MM.1S (cell line): ENCODE data around the gene CYP27C1.

ENCODE experiments used
- DNase-seq: peaks from one replicate; pipeline ENCODE4 v3.0.0-alpha.2; 2015
- H2AFZ ChIP-seq: fragments of 300-600 bp; sonication (generic); 2 replicates; pipeline ENCODE4 v1.6.0; 2016; ENCODE audit warnings: antibody characterized with exemption, low read length
- H3F3A ChIP-seq: fragments of 300-600 bp; sonication (generic); 2 replicates; pipeline ENCODE4 v1.6.1; 2016; ENCODE audit warnings: mild to moderate bottlenecking, antibody characterized with exemption, low read length, moderate library complexity, mixed read lengths; ENCODE audit not compliant: insufficient read depth
- H3K27ac ChIP-seq: fragments of 300-600 bp; sonication (generic); 2 replicates; pipeline ENCODE4 v1.5.1; 2016; ENCODE audit warnings: mild to moderate bottlenecking, low read length
- H3K27me3 ChIP-seq: fragments of 300-600 bp; sonication (generic); replicated peaks from 2 replicates; pipeline ENCODE4 v1.6.0; 2016; ENCODE audit warnings: low read length; ENCODE audit not compliant: insufficient read depth
- H3K36me3 ChIP-seq: fragments of 300-600 bp; sonication (generic); replicated peaks from 2 replicates; pipeline ENCODE4 v1.6.1; 2016; ENCODE audit warnings: mild to moderate bottlenecking, low read length, mixed read lengths; ENCODE audit not compliant: insufficient read depth
- H3K4me1 ChIP-seq: fragments of 300-600 bp; sonication (generic); 2 replicates; pipeline ENCODE4 v1.6.1; 2016; ENCODE audit warnings: low read length, mixed read lengths
- H3K4me2 ChIP-seq: fragments of 300-600 bp; sonication (generic); 2 replicates; pipeline ENCODE4 v1.6.0; 2016; ENCODE audit warnings: low read depth, low read length
- H3K4me3 ChIP-seq: fragments of 300-600 bp; sonication (generic); 2 replicates; pipeline ENCODE4 v1.5.1; 2016; ENCODE audit warnings: low read length, mixed read lengths
- H3K79me2 ChIP-seq: fragments of 300-600 bp; sonication (generic); 2 replicates; pipeline ENCODE4 v1.6.1; 2016; ENCODE audit warnings: mixed run types, low read length, mixed read lengths
- H3K9ac ChIP-seq: fragments of 300-600 bp; sonication (generic); 2 replicates; pipeline ENCODE4 v1.6.1; 2016; ENCODE audit warnings: low read length, mixed read lengths
- H3K9me2 ChIP-seq: fragments of 300-600 bp; sonication (generic); replicated peaks from 2 replicates; pipeline ENCODE4 v1.6.1; 2016; ENCODE audit warnings: mild to moderate bottlenecking, low read length, mixed read lengths; ENCODE audit not compliant: insufficient read depth
- H3K9me3 ChIP-seq: fragments of 300-600 bp; sonication (generic); replicated peaks from 2 replicates; pipeline ENCODE4 v1.6.1; 2016; ENCODE audit warnings: mild to moderate bottlenecking, low read length, mixed read lengths; ENCODE audit not compliant: insufficient read depth
- H4K20me1 ChIP-seq: fragments of 300-600 bp; sonication (generic); 2 replicates; pipeline ENCODE4 v1.6.1; 2016; ENCODE audit warnings: mild to moderate bottlenecking, low read length, moderate library complexity, mixed read lengths; ENCODE audit not compliant: insufficient read depth
- EZH2 ChIP-seq: fragments of 300-600 bp; sonication (generic); optimal IDR thresholded peaks from 2 replicates; pipeline ENCODE3; 2017; ENCODE audit warnings: low read depth, mild to moderate bottlenecking, antibody characterized with exemption, low read length, mixed read lengths
- EZH2phosphoT487 ChIP-seq: fragments of 300-600 bp; sonication (generic); IDR thresholded peaks from 2 replicates; pipeline ENCODE4 v1.6.1; 2018; ENCODE audit warnings: antibody characterized with exemption, low read length
- TF ChIP-seq, protein P1 (sequence below): fragments of 300-600 bp; sonication (generic); IDR thresholded peaks from 2 replicates; pipeline ENCODE4 v1.5.1; 2016; ENCODE audit warnings: antibody characterized with exemption, low read length, mixed read lengths

Gene CYP27C1

GRCh38 chr2:127193967-127194280 is 26.2 kb downstream of the CYP27C1 start:
- Histone ChIP-seq H2AFZ (no peak overlapping the region), H3K36me3 (no peaks in the 10 kb centered on the region), H3K9ac (no peak overlapping the region), H3K9me3 (no peaks in the 10 kb centered on the region), H3K9me2 (no peaks in the 10 kb centered on the region), H3K79me2 (no peaks in the 10 kb centered on the region), H3K27ac (no peak overlapping the region), H3K4me2 (no peak overlapping the region), H3K27me3 (0 out of 2 replicates have a peak, but pooled peaks cover 7% of the 10 kb centered on the region), H3K4me3 (no peak overlapping the region), H3K4me1 (no peaks in the 10 kb centered on the region), H4K20me1 (no peaks in the 10 kb centered on the region), H3F3A (no peaks in the 10 kb centered on the region)
- DNase-seq = no peak
- TF ChIP-seq, protein P1, sequence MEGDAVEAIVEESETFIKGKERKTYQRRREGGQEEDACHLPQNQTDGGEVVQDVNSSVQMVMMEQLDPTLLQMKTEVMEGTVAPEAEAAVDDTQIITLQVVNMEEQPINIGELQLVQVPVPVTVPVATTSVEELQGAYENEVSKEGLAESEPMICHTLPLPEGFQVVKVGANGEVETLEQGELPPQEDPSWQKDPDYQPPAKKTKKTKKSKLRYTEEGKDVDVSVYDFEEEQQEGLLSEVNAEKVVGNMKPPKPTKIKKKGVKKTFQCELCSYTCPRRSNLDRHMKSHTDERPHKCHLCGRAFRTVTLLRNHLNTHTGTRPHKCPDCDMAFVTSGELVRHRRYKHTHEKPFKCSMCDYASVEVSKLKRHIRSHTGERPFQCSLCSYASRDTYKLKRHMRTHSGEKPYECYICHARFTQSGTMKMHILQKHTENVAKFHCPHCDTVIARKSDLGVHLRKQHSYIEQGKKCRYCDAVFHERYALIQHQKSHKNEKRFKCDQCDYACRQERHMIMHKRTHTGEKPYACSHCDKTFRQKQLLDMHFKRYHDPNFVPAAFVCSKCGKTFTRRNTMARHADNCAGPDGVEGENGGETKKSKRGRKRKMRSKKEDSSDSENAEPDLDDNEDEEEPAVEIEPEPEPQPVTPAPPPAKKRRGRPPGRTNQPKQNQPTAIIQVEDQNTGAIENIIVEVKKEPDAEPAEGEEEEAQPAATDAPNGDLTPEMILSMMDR = no peak

DNA sequence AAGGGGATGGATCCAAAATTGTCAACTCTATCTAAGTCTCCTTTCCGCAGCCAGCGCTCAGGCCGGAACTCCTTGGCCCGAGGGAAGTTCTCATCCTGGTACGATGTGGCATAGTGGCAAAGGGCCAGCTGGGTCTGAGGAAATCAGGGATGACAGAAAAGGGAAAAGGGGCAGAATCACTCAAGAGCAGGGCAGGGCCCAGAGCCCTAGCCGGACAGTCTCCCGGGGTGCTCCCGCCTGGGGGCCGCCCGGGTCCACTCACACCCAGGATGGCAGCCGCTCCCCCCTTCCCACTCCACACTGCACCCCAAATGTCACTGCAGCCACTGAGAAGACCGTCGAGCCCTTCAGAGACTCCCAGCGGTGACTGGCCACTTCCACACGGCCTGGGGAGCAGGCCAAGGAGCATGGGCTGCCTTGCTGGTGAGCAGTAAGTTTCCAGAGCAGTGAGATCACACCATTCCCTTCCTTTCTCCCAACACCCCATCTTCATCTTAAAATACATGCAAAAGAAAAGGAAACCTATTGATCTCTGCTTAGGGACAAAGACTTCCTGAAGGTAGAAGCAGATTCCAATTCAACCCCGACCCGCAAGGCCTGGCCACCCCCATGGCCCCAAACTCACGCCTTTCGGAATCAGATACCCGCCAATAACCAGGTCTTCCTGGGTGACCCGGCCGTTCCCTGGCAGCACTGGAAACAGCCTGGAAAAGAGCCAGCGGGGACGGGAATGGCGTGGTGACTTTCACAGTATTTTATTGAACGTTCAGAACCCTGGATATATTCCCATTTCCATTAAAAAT is 26.7 kb downstream of the CYP27C1 start:
- Histone ChIP-seq H3K36me3 (no peaks in the 10 kb centered on the region), H3F3A (no peaks in the 10 kb centered on the region), H3K9me3 (no peaks in the 10 kb centered on the region), H3K27me3 (0 out of 2 replicates have a peak, but pooled peaks cover 7% of the 10 kb centered on the region), H3K9me2 (no peaks in the 10 kb centered on the region), H3K79me2 (no peaks in the 10 kb centered on the region), H3K4me1 (no peaks in the 10 kb centered on the region), H3K9ac (no peak overlapping the region), H4K20me1 (no peaks in the 10 kb centered on the region), H2AFZ (no peak overlapping the region), H3K27ac (no peak overlapping the region), H3K4me3 (no peak overlapping the region), H3K4me2 (no peak overlapping the region)
- no peak for DNase-seq
- TF ChIP-seq EZH2 (no peak), EZH2phosphoT487 (no peak)
- TF ChIP-seq, protein P1 = no peak

- Histone ChIP-seq H3K36me3 (no peaks in the 10 kb centered on the region), H3K27me3 (0 out of 2 replicates have a peak, but pooled peaks cover 7% of the 10 kb centered on the region), H3K9ac (no peak overlapping the region), H2AFZ (no peak overlapping the region), H3K79me2 (no peaks in the 10 kb centered on the region), H3K27ac (no peak overlapping the region), H3K9me3 (no peaks in the 10 kb centered on the region), H4K20me1 (no peaks in the 10 kb centered on the region), H3K4me3 (no peak overlapping the region), H3F3A (no peaks in the 10 kb centered on the region), H3K4me2 (no peak overlapping the region), H3K4me1 (no peaks in the 10 kb centered on the region), H3K9me2 (no peaks in the 10 kb centered on the region)
- DNase-seq = no peak
- TF ChIP-seq, protein P1 = no peak
- no peak for TF ChIP-seq EZH2phosphoT487
- no peak for TF ChIP-seq EZH2
Measured at GRCh38 chr2:127191331-127192219, 28.5 kb downstream of the CYP27C1 start.
